ENCODE data around the gene TRIM33. TPM values are rescaled to one million over a fixed set of nuclear protein-coding genes. Genes with fewer than 3 reads are reported as not detected.
A peak's percentile ranks its signal among the peaks of the same experiment; 100 is the strongest.
"Not testable (repeated sequence)": the region's sequence is repeated elsewhere in the genome, so short reads cannot be mapped to it uniquely, and the experiment has no call there.

TRIM33 gene
- total and polyA plus RNA-seq, 4 donors: 9.5 to 102 (median 18.8) TPM

DNA sequence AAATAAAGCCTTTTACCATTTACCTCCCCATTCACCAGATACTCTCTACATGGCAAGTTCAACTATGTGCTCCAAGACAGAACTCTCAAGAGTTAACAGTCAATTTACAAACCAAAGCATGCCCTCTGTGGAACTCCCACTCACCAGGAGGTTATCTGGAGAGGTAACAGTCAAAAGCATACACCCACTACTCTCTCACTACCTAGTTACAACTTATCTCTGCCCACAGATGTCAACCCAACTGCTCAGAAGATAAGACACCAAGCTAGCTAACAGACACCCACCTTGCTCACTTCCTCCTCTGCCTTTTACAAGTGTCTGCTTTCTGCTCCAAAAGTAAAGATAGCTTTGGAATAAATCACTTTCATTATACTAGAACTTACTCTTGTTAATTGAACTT, 131.0 kb downstream of the TRIM33 start:
- ATAC-seq (ENCODE audit: insufficient read depth, low FRiP score): no peak
- no peak overlapping the region for H3K27ac ChIP-seq (ENCODE audit: low read depth in 1 of 2, low read length in 1 of 2)

DNA sequence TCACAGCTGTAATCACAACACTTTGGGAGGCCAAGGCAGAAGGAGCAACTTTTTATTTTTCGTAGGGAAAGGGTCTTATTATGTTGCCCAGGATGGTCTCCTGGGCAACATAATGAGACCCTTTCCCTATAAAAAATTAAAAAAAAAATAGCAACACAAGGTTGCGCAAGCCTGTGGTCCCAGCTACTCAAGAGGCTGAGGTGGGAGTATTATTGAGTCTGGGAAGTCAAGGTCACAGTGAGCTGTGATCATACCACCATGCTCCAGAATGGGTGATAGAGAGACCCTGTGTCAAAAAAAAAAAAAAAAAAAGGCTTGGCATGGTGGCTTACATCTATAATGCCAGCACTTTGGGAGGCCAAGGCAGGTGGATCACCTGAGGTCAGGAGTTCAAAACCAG, 131.6 kb downstream of the TRIM33 start:
- ATAC-seq (ENCODE audit: insufficient read depth, low FRiP score) (no peak), DNase-seq (no peak)
- Histone ChIP-seq H3K4me3 (no peak overlapping the region), H3K27ac (ENCODE audit: low read depth in 1 of 2, low read length in 1 of 2) (no peak overlapping the region), H3K9ac (ENCODE audit: insufficient read depth in 1 of 2, low read length in 2 of 2) (no peak overlapping the region), H3K27me3 (ENCODE audit: control insufficient read depth in 3 of 3, insufficient read depth in 3 of 3, low read length in 2 of 3) (no peaks in the 10 kb centered on the region), H3K9me3 (ENCODE audit: control insufficient read depth in 4 of 4, insufficient read depth in 3 of 4, low read length in 3 of 4) (peaks cover 0 to 3% (median under 1%) of the 10 kb centered on the region in 4 donors), H3K36me3 (ENCODE audit: control insufficient read depth in 4 of 4, insufficient read depth in 4 of 4, low read length in 4 of 4) (no peaks in the 10 kb centered on the region), H3K4me1 (ENCODE audit: control insufficient read depth in 5 of 5, insufficient read depth in 5 of 5, low read length in 5 of 5) (no peaks in the 10 kb centered on the region)
- TF ChIP-seq, protein P1, sequence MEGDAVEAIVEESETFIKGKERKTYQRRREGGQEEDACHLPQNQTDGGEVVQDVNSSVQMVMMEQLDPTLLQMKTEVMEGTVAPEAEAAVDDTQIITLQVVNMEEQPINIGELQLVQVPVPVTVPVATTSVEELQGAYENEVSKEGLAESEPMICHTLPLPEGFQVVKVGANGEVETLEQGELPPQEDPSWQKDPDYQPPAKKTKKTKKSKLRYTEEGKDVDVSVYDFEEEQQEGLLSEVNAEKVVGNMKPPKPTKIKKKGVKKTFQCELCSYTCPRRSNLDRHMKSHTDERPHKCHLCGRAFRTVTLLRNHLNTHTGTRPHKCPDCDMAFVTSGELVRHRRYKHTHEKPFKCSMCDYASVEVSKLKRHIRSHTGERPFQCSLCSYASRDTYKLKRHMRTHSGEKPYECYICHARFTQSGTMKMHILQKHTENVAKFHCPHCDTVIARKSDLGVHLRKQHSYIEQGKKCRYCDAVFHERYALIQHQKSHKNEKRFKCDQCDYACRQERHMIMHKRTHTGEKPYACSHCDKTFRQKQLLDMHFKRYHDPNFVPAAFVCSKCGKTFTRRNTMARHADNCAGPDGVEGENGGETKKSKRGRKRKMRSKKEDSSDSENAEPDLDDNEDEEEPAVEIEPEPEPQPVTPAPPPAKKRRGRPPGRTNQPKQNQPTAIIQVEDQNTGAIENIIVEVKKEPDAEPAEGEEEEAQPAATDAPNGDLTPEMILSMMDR (IDR thresholded peaks at IDR 0.05; ENCODE audit: control extremely low read depth, extremely low read depth): no peak
- whole genome bisulfite sequencing, 2 donors: 90 to 95% methylated on average over 2 of the region's 2 CpGs

More for the DNA sequence above, 131.0 kb downstream of the TRIM33 start:
- H3K4me1 ChIP-seq (ENCODE audit: control insufficient read depth in 5 of 5, insufficient read depth in 5 of 5, low read length in 5 of 5): no peaks in the 10 kb centered on the region
- no peak overlapping the region for H3K4me3 ChIP-seq
- H3K9me3 ChIP-seq (ENCODE audit: control insufficient read depth in 4 of 4, insufficient read depth in 3 of 4, low read length in 3 of 4): peaks cover 0 to 3% (median 1%) of the 10 kb centered on the region in 4 donors
- DNase-seq: no peak
- no peaks in the 10 kb centered on the region for H3K27me3 ChIP-seq (ENCODE audit: control insufficient read depth in 3 of 3, insufficient read depth in 3 of 3, low read length in 2 of 3)
- TF ChIP-seq, protein P1 (IDR thresholded peaks at IDR 0.05; ENCODE audit: control extremely low read depth, extremely low read depth): no peak
- H3K9ac ChIP-seq (ENCODE audit: insufficient read depth in 1 of 2, low read length in 2 of 2): no peak overlapping the region
- H3K36me3 ChIP-seq (ENCODE audit: control insufficient read depth in 4 of 4, insufficient read depth in 4 of 4, low read length in 4 of 4): no peaks in the 10 kb centered on the region

DNA sequence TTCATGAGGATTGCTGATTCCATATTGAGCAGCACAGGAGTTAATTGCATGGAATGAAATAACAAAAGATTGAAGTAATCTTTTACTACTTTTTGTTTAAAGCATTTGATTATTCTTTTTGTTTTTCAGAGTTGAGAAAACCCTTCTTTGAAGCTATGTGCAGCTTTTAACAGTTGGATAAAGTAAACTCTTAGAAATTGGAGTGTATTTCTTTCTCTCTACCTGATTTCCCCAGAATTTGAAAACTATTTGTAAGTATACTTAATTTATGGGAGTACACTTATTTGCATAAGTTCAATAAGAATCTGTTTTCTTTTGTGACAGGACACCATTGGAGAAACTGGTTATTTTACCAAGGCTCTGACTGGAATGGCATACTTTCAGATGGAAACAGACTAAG, 133.6 kb downstream of the TRIM33 start:
- TF ChIP-seq, protein P1 (IDR thresholded peaks at IDR 0.05; ENCODE audit: control extremely low read depth, extremely low read depth): no peak
- Histone ChIP-seq H3K4me3 (no peak overlapping the region), H3K4me1 (ENCODE audit: control insufficient read depth in 5 of 5, insufficient read depth in 5 of 5, low read length in 5 of 5) (no peaks in the 10 kb centered on the region), H3K27ac (ENCODE audit: low read depth in 1 of 2, low read length in 1 of 2) (no peak overlapping the region), H3K27me3 (ENCODE audit: control insufficient read depth in 3 of 3, insufficient read depth in 3 of 3, low read length in 2 of 3) (no peaks in the 10 kb centered on the region), H3K9ac (ENCODE audit: insufficient read depth in 1 of 2, low read length in 2 of 2) (no peak overlapping the region), H3K36me3 (ENCODE audit: control insufficient read depth in 4 of 4, insufficient read depth in 4 of 4, low read length in 4 of 4) (no peaks in the 10 kb centered on the region), H3K9me3 (ENCODE audit: control insufficient read depth in 4 of 4, insufficient read depth in 3 of 4, low read length in 3 of 4) (peaks cover 0 to 2% (median 0%) of the 10 kb centered on the region in 4 donors)
- DNase-seq: no peak
- ATAC-seq (ENCODE audit: insufficient read depth, low FRiP score): no peak

DNA sequence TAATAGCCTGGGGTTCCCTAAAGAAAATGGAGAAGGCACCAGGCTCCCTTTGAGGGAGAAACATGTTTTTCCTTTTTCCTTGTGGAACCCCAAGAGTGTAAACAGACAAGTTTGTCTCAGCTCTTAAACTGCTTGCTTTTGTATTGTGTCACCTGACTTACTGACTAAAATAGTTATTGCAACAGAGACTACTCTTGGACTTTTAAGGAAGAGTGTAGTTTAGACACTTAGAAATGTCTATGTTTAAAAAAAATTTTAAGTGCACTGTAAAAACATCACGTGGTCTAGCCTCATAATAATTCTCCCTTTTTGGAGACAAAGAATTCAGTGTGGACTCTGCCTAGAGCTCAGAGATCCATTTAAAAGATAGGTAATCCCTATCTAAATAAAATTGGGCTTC, 141.1 kb downstream of the TRIM33 start:
- ATAC-seq (ENCODE audit: insufficient read depth, low FRiP score): no peak
- 17 to 39% methylated on average over 1 of the region's 1 CpG for WGBS, 2 donors
- H3K27ac ChIP-seq (ENCODE audit: low read depth in 1 of 2, low read length in 1 of 2): no peak overlapping the region
- DNase-seq: peak in 2 of 3 donors; percentile 29 to 34
- H3K4me3 ChIP-seq: no peak overlapping the region
- H3K36me3 ChIP-seq (ENCODE audit: control insufficient read depth in 4 of 4, insufficient read depth in 4 of 4, low read length in 4 of 4): no peaks in the 10 kb centered on the region
- H3K4me1 ChIP-seq (ENCODE audit: control insufficient read depth in 5 of 5, insufficient read depth in 5 of 5, low read length in 5 of 5): peaks cover 0 to 2% (median 0%) of the 10 kb centered on the region in 5 donors
- H3K9me3 ChIP-seq (ENCODE audit: control insufficient read depth in 4 of 4, insufficient read depth in 3 of 4, low read length in 3 of 4): peaks cover 0 to 2% (median under 1%) of the 10 kb centered on the region in 4 donors
- TF ChIP-seq, protein P1 (IDR thresholded peaks at IDR 0.05; ENCODE audit: control extremely low read depth, extremely low read depth): no peak
- H3K9ac ChIP-seq (ENCODE audit: insufficient read depth in 1 of 2, low read length in 2 of 2): no peak overlapping the region
- no peaks in the 10 kb centered on the region for H3K27me3 ChIP-seq (ENCODE audit: control insufficient read depth in 3 of 3, insufficient read depth in 3 of 3, low read length in 2 of 3)

DNA sequence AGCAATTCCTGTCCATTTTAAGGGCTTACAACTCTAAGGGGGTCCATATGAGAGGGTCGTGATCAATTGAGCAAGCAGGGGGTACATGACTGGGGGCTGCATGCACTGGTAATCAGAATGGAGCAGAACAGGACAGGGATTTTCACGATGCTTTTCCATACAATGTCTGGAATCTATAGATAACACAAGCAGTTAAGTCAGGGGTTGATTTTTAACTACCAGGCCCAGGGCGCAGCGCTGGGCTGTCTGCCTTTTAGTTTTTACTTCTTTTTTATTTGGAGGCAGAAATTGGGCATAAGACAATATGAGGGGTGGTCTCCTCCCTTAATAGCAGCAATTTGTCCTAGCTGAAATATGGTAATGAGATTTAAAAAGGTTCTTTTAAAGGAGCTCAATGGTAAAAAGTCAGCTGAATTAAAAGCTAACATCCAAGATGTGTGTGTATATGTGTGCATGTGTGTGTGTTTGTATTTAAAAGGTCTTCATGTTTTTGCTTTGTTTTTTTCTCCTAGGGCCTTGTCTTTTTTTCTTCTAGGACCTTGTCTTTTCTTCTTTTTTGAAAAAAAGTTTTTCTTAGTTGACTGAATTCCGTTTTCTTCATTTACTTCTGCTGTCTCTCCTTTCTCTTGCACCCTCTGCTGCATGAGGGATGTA, 141.6 kb downstream of the TRIM33 start:
- not testable (repeated sequence) for H3K27me3 ChIP-seq (ENCODE audit: control insufficient read depth in 3 of 3, insufficient read depth in 3 of 3, low read length in 2 of 3); DNase-seq; H3K27ac ChIP-seq (ENCODE audit: low read depth in 1 of 2, low read length in 1 of 2); H3K9me3 ChIP-seq (ENCODE audit: control insufficient read depth in 4 of 4, insufficient read depth in 3 of 4, low read length in 3 of 4); H3K4me1 ChIP-seq (ENCODE audit: control insufficient read depth in 5 of 5, insufficient read depth in 5 of 5, low read length in 5 of 5); ATAC-seq (ENCODE audit: insufficient read depth, low FRiP score); H3K9ac ChIP-seq (ENCODE audit: insufficient read depth in 1 of 2, low read length in 2 of 2); H3K36me3 ChIP-seq (ENCODE audit: control insufficient read depth in 4 of 4, insufficient read depth in 4 of 4, low read length in 4 of 4); H3K4me3 ChIP-seq
- WGBS, 2 donors: 73 to 85% methylated on average over 5 of the region's 5 CpGs

Measured in lung (tissue), 12 donors.